Left lung (tissue), 10 donors: ENCODE results near the gene NAIF1. TPM values are rescaled to one million over a fixed set of nuclear protein-coding genes. Genes with fewer than 3 reads are reported as not detected.

ENCODE experiments used
- ATAC-seq: fragments of 200-7000 bp; cut with Tn5 transposase; one replicate; pipeline ENCODE4 v1.9.1; 2020; ENCODE audit warnings: moderate library complexity
- DNase-seq, 4 donors: peaks; one replicate each; pipeline ENCODE4 v3.0.0-alpha.2; 2013 to 2020
- H3K27ac ChIP-seq, 2 donors: fragments of 200-600 bp; sonication (generic) in 1 of 2; one replicate each; pipeline versions ENCODE4 v1.5.0 to v1.8.0; 2020 to 2021
- H3K27me3 ChIP-seq, 2 donors: fragments of 200-600 bp; sonication (generic) in 1 of 2; one replicate each; pipeline versions ENCODE4 v1.5.0 to v1.8.0; 2020 to 2021
- H3K36me3 ChIP-seq, 2 donors: fragments of 200-600 bp; sonication (generic) in 1 of 2; one replicate each; pipeline versions ENCODE4 v1.5.0 to v1.8.0; 2020 to 2021
- H3K4me1 ChIP-seq, 2 donors: fragments of 200-600 bp; one replicate each; pipeline ENCODE4 v1.8.0; 2021
- H3K4me3 ChIP-seq, 2 donors: fragments of 200-600 bp; sonication (generic) in 1 of 2; one replicate each; pipeline versions ENCODE4 v1.5.0 to v1.8.0; 2020 to 2021; ENCODE audit warnings: mild to moderate bottlenecking in 1 of 2
- H3K9me3 ChIP-seq, 2 donors: fragments of 200-600 bp; sonication (generic) in 1 of 2; one replicate each; pipeline versions ENCODE4 v1.5.0 to v1.8.0; 2020 to 2021
- intact Hi-C, 2 donors: fragments of 100-400 bp; cut with DNase I; formaldehyde crosslinking; loops; one replicate each; pipeline versions ENCODE4 v1.11.2 to v1.14.2; 2022
- polyA plus RNA-seq, 6 donors: library from polyadenylated mRNA; unstranded; fragments of 120-200 nt; gene quantifications; one replicate each; pipeline ENCODE4 v1.2.1, GENCODE V29; 2013; ENCODE audit not compliant: insufficient read length in 6 of 6
- total RNA-seq, 2 donors: library from RNA; stranded (reverse); fragmentation: NEBNext Ultra II Directional; extraction: Animal tissue kit (Norgen Biotek cat#: 25700); gene quantifications; one replicate each; pipeline ENCODE4 v1.2.1, GENCODE V29; 2021
- TF ChIP-seq, protein P1 (sequence below), 2 donors: fragments of 200-600 bp; sonication (generic) in 1 of 2; IDR thresholded peaks; one replicate each; pipeline versions ENCODE4 v1.5.0 to v1.8.0; 2021; ENCODE audit warnings: antibody characterized with exemption in 2 of 2
- donor health status: DM: no; HTN: yes; CAD: no.
- donor health status: DM: no; HTN: no; CAD: no.

Gene NAIF1
- total and polyA plus RNA-seq, 8 donors, result 7.7 to 11.5 (median 9.4) TPM

DNA sequence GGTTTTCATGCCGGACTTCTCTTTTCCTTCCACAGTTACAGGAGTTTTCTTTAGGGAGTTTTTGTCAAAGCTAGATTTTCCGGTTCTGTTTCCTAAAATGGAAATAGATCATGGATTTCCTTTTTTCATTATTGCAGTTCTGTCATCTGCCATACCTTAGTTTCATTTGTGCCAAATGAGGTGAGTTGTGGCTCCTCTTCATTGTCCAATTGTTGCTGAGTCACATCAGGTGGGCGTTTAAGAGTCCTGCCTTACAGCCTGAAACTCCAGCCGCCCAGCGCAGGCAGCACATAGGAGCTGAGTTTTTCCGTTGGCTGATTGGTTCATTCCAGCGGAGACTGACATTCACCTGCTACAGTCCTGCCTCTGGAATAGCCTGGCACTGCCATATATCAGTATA lies 15.0 kb upstream of the NAIF1 start:
- no peaks in the 10 kb centered on the region for H3K27me3 ChIP-seq

DNA sequence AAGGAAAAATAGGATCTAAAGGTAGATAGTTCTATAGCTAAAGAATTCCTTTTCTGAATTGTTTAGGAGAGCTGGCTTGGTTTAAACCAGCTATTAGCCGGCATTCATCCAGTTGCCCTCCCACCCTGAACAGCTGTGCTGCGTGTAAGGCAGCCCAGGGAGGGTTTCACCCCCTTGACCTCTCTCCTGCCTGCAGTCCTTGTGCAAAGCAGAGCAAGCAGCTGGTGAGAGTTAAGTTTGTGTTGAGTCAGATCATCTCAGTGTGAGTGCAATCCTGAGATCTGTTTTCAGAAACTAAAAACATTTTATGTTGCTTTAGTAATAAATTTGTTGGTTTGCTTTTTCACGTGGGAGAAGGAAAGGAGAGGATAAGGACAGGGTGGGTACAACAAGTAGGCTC lies 13.9 kb upstream of the NAIF1 start:
- Histone ChIP-seq H3K36me3 (no peaks in the 10 kb centered on the region), H3K27ac (peak overlapping the region; percentile 49 to 67), H3K4me1 (peaks cover 22 to 72% of the 10 kb centered on the region in 2 donors), H3K4me3 (no peak overlapping the region), H3K9me3 (no peaks in the 10 kb centered on the region), H3K27me3 (no peaks in the 10 kb centered on the region)
- intact Hi-C loops, result no loop called here
- DNase-seq, result peak in 1 of 4 donors; percentile 92
- TF ChIP-seq, protein P1, sequence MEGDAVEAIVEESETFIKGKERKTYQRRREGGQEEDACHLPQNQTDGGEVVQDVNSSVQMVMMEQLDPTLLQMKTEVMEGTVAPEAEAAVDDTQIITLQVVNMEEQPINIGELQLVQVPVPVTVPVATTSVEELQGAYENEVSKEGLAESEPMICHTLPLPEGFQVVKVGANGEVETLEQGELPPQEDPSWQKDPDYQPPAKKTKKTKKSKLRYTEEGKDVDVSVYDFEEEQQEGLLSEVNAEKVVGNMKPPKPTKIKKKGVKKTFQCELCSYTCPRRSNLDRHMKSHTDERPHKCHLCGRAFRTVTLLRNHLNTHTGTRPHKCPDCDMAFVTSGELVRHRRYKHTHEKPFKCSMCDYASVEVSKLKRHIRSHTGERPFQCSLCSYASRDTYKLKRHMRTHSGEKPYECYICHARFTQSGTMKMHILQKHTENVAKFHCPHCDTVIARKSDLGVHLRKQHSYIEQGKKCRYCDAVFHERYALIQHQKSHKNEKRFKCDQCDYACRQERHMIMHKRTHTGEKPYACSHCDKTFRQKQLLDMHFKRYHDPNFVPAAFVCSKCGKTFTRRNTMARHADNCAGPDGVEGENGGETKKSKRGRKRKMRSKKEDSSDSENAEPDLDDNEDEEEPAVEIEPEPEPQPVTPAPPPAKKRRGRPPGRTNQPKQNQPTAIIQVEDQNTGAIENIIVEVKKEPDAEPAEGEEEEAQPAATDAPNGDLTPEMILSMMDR (IDR thresholded peaks at IDR 0.05), result no peak
- peak; percentile 62 for ATAC-seq

More for the DNA sequence above, 15.0 kb upstream of the NAIF1 start:
- DNase-seq, result peak in 1 of 4 donors; percentile 33
- TF ChIP-seq, protein P1 (IDR thresholded peaks at IDR 0.05), result no peak
- H3K4me1 ChIP-seq, result peaks cover 22 to 67% of the 10 kb centered on the region in 2 donors
- ATAC-seq, result no peak
- H3K36me3 ChIP-seq, result no peaks in the 10 kb centered on the region
- intact Hi-C loops, result no loop called here
- no peaks in the 10 kb centered on the region for H3K9me3 ChIP-seq
- no peak overlapping the region for H3K4me3 ChIP-seq
- peak overlapping the region; percentile 49 to 67 for H3K27ac ChIP-seq

DNA sequence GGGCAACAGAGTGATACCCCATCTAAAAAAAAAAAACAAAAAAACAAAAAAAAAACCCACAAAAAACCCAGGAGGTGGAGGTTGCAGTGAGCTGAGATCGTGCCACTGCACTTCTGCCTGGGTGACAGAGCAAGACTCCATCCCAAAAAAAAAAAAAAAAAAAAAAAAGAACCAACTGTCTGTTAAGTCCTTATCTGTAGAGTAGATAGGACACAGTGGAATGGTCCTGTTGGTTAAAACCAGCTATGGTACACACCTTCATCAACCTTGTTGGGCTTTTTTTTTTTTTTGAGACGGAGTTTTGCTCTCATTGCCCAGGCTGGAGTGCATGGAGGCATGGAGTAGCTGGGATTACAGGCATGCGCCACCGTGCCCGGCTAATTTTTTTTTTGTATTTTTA lies 13.1 kb upstream of the NAIF1 start:
- intact Hi-C loops, result no loop called here
- H3K4me1 ChIP-seq, result peaks cover 22 to 75% of the 10 kb centered on the region in 2 donors
- H3K27ac ChIP-seq, result peak overlapping the region; percentile 49 to 67
- TF ChIP-seq, protein P1 (IDR thresholded peaks at IDR 0.05), result no peak
- H3K4me3 ChIP-seq, result no peak overlapping the region
- H3K9me3 ChIP-seq, result no peaks in the 10 kb centered on the region
- no peaks in the 10 kb centered on the region for H3K36me3 ChIP-seq
- DNase-seq (no peak), ATAC-seq (no peak)
- H3K27me3 ChIP-seq, result no peaks in the 10 kb centered on the region

DNA sequence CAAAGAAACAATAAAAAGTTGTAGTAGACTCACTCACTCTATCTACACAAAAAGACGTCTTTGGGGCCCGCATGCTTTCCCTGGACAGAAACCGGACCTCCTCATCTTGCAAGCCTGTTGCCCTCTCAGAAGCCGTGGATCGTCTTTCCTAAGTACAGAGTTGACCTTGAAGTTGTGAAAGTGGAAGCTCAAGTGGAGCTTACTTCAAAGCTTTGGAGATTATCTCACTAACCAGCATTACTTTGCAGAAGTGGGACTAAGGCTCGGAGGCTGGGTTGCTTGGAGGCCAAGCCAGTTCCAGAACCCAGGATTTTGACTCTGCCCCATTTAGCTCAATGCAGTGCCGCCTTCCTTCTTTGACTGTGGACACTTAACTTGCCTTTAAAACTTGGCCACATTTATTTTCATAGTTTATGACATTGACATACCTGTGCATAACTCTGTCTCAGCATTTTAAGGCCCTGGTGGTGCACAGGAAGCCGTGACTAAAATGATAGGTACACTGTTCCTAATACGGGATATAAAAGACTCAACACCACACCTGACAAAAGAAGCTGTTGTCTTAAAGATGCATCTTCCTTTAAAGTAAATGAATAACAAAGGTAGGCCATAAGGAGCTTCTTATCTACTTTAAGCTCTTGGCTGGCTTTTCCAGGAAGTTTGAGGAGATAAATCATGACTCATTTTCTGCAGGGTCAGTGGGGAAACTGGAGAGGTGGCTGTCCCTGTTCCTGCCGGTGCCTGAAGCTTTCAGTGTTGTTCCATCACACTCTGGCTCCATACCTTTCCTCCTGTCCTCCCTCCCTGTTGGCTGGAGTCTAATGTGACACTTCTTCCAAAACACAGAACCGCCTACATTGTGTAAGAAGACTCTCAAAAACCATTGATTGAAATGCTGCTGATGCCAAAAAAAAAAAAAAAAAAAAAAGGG lies 11.6 kb upstream of the NAIF1 start:
- H3K4me1 ChIP-seq, result peaks cover 25 to 78% of the 10 kb centered on the region in 2 donors
- no peaks in the 10 kb centered on the region for H3K27me3 ChIP-seq
- H3K36me3 ChIP-seq, result no peaks in the 10 kb centered on the region
- H3K27ac ChIP-seq, result peak overlapping the region; percentile 53 to 74
- ATAC-seq (peak; percentile 73), DNase-seq (no peak)
- TF ChIP-seq, protein P1 (IDR thresholded peaks at IDR 0.05), result no peak
- H3K9me3 ChIP-seq, result no peaks in the 10 kb centered on the region
- intact Hi-C loops, result no loop called here
- H3K4me3 ChIP-seq, result no peak overlapping the region

DNA sequence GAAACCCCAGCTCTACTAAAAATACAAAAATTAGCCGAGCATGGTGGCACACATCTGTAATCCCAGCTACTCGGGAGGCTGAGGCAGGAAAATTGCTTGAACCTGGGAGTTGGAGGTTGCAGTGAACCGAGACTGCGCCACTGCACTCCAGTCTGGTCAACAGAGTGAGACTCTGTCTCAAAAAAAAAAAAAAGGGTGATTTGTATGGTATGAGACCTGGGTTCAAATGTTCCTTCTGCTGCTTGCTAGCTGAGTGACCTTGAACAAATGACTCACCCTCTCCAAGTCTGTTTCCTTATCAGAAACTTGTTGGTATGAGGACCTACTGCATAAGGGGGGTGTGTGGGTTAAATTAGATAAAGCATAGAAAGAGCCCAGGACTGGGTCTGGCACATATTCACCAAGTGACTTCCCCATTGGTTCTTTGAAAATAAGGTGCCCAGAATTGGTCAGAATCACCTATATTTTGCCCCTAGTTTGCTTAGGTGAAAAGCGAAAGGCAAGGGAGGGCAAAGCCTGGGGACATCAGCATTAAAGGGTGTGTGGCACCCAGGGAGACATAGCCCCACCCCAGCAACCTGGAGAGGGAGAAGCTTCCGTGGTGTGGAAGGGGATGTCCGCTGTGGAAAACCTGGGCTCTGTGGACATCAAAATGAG lies 10.9 kb upstream of the NAIF1 start:
- no peaks in the 10 kb centered on the region for H3K9me3 ChIP-seq
- H3K36me3 ChIP-seq, result no peaks in the 10 kb centered on the region
- peak overlapping the region; percentile 53 to 74 for H3K27ac ChIP-seq
- H3K4me1 ChIP-seq, result peaks cover 32 to 81% of the 10 kb centered on the region in 2 donors
- intact Hi-C loops, result no loop called here
- no peak overlapping the region for H3K4me3 ChIP-seq
- TF ChIP-seq, protein P1 (IDR thresholded peaks at IDR 0.05), result no peak
- ATAC-seq (peak; percentile 26), DNase-seq (no peak)
- H3K27me3 ChIP-seq, result no peaks in the 10 kb centered on the region
